ELF-1 (cell line): ENCODE measurements around the gene SKAP1.
"Not testable (repeated sequence)": the region's sequence is repeated elsewhere in the genome, so short reads cannot be mapped to it uniquely, and the experiment has no call there.

Experiments used
- DNase-seq: peaks from one replicate; pipeline ENCODE4 v3.0.0-alpha.2; 2016; ENCODE audit warnings: low read depth, low spot score

SKAP1 gene

GRCh38 chr17:48373130-48373830, 56.7 kb downstream of the SKAP1 start:
- no peak for DNase-seq

- not testable (repeated sequence) for DNase-seq
Observed at GRCh38 chr17:48368967-48369366, 61.0 kb downstream of the SKAP1 start.

GRCh38 chr17:48368352-48368908, 61.6 kb downstream of the SKAP1 start:
- DNase-seq: no peak

GRCh38 chr17:48363161-48363560, 66.9 kb downstream of the SKAP1 start:
- no peak for DNase-seq

- DNase-seq: not testable (repeated sequence)
Observed at GRCh38 chr17:48360861-48361633, 69.0 kb downstream of the SKAP1 start.

- no peak for DNase-seq
Observed at GRCh38 chr17:48357779-48358602, 72.0 kb downstream of the SKAP1 start.

GRCh38 chr17:48356866-48357265, 73.1 kb downstream of the SKAP1 start:
- DNase-seq: no peak

- DNase-seq: no peak
Observed at GRCh38 chr17:48352630-48353029, 77.4 kb downstream of the SKAP1 start.

GRCh38 chr17:48351911-48352332, 78.1 kb downstream of the SKAP1 start:
- DNase-seq: peak; percentile 13

GRCh38 chr17:48348352-48348751, 81.7 kb downstream of the SKAP1 start:
- DNase-seq: no peak

- no peak for DNase-seq
Observed at GRCh38 chr17:48347177-48347576, 82.8 kb downstream of the SKAP1 start.

- no peak for DNase-seq
Observed at GRCh38 chr17:48344251-48344650, 85.8 kb downstream of the SKAP1 start.

- DNase-seq: no peak
Observed at GRCh38 chr17:48340916-48341315, 89.1 kb downstream of the SKAP1 start.

- no peak for DNase-seq
Observed at GRCh38 chr17:48338720-48339119, 91.3 kb downstream of the SKAP1 start.

GRCh38 chr17:48337903-48338302, 92.1 kb downstream of the SKAP1 start:
- not testable (repeated sequence) for DNase-seq

- DNase-seq: no peak
Observed at GRCh38 chr17:48336986-48337385, 93.0 kb downstream of the SKAP1 start.

- peak; percentile 27 for DNase-seq
Observed at GRCh38 chr17:48335858-48336500, 94.0 kb downstream of the SKAP1 start.

- no peak for DNase-seq
Observed at GRCh38 chr17:48335146-48335784, 94.7 kb downstream of the SKAP1 start.

GRCh38 chr17:48333034-48333530, 96.9 kb downstream of the SKAP1 start:
- DNase-seq: no peak

- DNase-seq: no peak
Observed at GRCh38 chr17:48330887-48331286, 99.1 kb downstream of the SKAP1 start.

GRCh38 chr17:48330421-48330820, 99.6 kb downstream of the SKAP1 start:
- no peak for DNase-seq
